ENCODE results near the gene TAF5L. TPM values are rescaled to one million over a fixed set of nuclear protein-coding genes. Genes with fewer than 3 reads are reported as not detected.

TAF5L gene
- 26.9 TPM for total RNA-seq

- peak; percentile 82 for DNase-seq (ENCODE audit: low spot score)
Observed at GRCh38 chr1:229625915-229626831, at the start of gene TAF5L, which contains the start of gene URB2. Gene TAF5L, minus strand, starts transcription at chr1:229626122. Its CDS starts 11,640 bp downstream, at chr1:229614482. Gene URB2, plus strand, starts transcription at chr1:229626247. Its CDS starts 1,387 bp downstream, at chr1:229627634.

- DNase-seq (ENCODE audit: low spot score) = no peak
Observed at GRCh38 chr1:229675396-229675795, 49.5 kb upstream of the TAF5L start.

GRCh38 chr1:229674042-229674441 is 48.1 kb upstream of the TAF5L start:
- no peak for DNase-seq (ENCODE audit: low spot score)

- DNase-seq (ENCODE audit: low spot score) = no peak
Observed at GRCh38 chr1:229672246-229672645, 46.3 kb upstream of the TAF5L start.

- no peak for DNase-seq (ENCODE audit: low spot score)
Observed at GRCh38 chr1:229671310-229671709, 45.4 kb upstream of the TAF5L start.

- no peak for DNase-seq (ENCODE audit: low spot score)
Observed at GRCh38 chr1:229669333-229669732, 43.4 kb upstream of the TAF5L start.

- DNase-seq (ENCODE audit: low spot score) = no peak
Observed at GRCh38 chr1:229666585-229666984, 40.7 kb upstream of the TAF5L start.

- no peak for DNase-seq (ENCODE audit: low spot score)
Observed at GRCh38 chr1:229665912-229666558, 40.1 kb upstream of the TAF5L start.

- no peak for DNase-seq (ENCODE audit: low spot score)
Observed at GRCh38 chr1:229664133-229664689, 38.3 kb upstream of the TAF5L start.

GRCh38 chr1:229661897-229662296 is 36.0 kb upstream of the TAF5L start:
- no peak for DNase-seq (ENCODE audit: low spot score)

GRCh38 chr1:229661022-229661877 is 35.3 kb upstream of the TAF5L start:
- DNase-seq (ENCODE audit: low spot score) = peak; percentile 84

- no peak for DNase-seq (ENCODE audit: low spot score)
Observed at GRCh38 chr1:229657993-229658755, 32.3 kb upstream of the TAF5L start.

- DNase-seq (ENCODE audit: low spot score) = no peak
Observed at GRCh38 chr1:229655781-229656180, 29.9 kb upstream of the TAF5L start.

GRCh38 chr1:229653420-229653819 is 27.5 kb upstream of the TAF5L start:
- DNase-seq (ENCODE audit: low spot score) = no peak

GRCh38 chr1:229651546-229651945 is 25.6 kb upstream of the TAF5L start:
- no peak for DNase-seq (ENCODE audit: low spot score)

- no peak for DNase-seq (ENCODE audit: low spot score)
Observed at GRCh38 chr1:229650045-229650444, 24.1 kb upstream of the TAF5L start.

GRCh38 chr1:229648406-229648805 is 22.5 kb upstream of the TAF5L start:
- DNase-seq (ENCODE audit: low spot score) = no peak

GRCh38 chr1:229645324-229645993 is 19.5 kb upstream of the TAF5L start:
- DNase-seq (ENCODE audit: low spot score) = no peak

- DNase-seq (ENCODE audit: low spot score) = no peak
Observed at GRCh38 chr1:229643996-229644745, 18.2 kb upstream of the TAF5L start.

- no peak for DNase-seq (ENCODE audit: low spot score)
Observed at GRCh38 chr1:229642970-229643369, 17.0 kb upstream of the TAF5L start.

All from ureter (tissue), 1 donor.